Right lobe of liver (tissue), 4 donors: ENCODE results near the gene DOK4.

Experiments
- POLR2A ChIP-seq: fragments of 450-650 bp; IDR thresholded peaks from one replicate; pipeline ENCODE4 v1.6.1; 2017; ENCODE audit warnings: antibody characterized with exemption, mild to moderate bottlenecking
- TF ChIP-seq, protein P1 (sequence below), 4 donors: fragments of 200-600 bp in 3 of 4; fragments of 450-650 bp in 1 of 4; IDR thresholded peaks; one replicate each; pipeline versions ENCODE4 v1.5.1 to v1.8.0; 2016 to 2022; ENCODE audit warnings: antibody characterized with exemption in 4 of 4, mild to moderate bottlenecking in 2 of 4
- donor health status: DM: no; HTN: no; CAD: no.
- donor health status: DM: no; HTN: no; CAD: no.
- donor health status: DM: no; HTN: yes; CAD: no.

GRCh38 chr16:57533431-57534336 lies 47.4 kb upstream of the DOK4 start:
- TF ChIP-seq POLR2A: no peak
- TF ChIP-seq, protein P1, sequence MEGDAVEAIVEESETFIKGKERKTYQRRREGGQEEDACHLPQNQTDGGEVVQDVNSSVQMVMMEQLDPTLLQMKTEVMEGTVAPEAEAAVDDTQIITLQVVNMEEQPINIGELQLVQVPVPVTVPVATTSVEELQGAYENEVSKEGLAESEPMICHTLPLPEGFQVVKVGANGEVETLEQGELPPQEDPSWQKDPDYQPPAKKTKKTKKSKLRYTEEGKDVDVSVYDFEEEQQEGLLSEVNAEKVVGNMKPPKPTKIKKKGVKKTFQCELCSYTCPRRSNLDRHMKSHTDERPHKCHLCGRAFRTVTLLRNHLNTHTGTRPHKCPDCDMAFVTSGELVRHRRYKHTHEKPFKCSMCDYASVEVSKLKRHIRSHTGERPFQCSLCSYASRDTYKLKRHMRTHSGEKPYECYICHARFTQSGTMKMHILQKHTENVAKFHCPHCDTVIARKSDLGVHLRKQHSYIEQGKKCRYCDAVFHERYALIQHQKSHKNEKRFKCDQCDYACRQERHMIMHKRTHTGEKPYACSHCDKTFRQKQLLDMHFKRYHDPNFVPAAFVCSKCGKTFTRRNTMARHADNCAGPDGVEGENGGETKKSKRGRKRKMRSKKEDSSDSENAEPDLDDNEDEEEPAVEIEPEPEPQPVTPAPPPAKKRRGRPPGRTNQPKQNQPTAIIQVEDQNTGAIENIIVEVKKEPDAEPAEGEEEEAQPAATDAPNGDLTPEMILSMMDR (IDR thresholded peaks at IDR 0.05): no peak
